Caki2 (cell line): Measurements from ENCODE around the gene FAM168B. TPM values are rescaled to one million over a fixed set of nuclear protein-coding genes. Genes with fewer than 3 reads are reported as not detected.
"Not testable (repeated sequence)": the region's sequence is repeated elsewhere in the genome, so short reads cannot be mapped to it uniquely, and the experiment has no call there.

Experiments used
- DNase-seq: peaks from one replicate; pipeline ENCODE4 v3.0.0-alpha.2; 2015; ENCODE audit warnings: low read depth
- in situ Hi-C: cut with HindIII; loops from 2 replicates; pipeline ENCODE4 v1.10.0; 2016; ENCODE audit warnings: low sequenced_read_pairs, low pct_unique_long_range_greater_than_20kb, mixed read lengths
- total RNA-seq: library from RNA; depleted of rRNA; stranded (reverse); fragments of >200 nt; shearing (Covaris generic); gene quantifications from 2 replicates; pipeline ENCODE4 v1.2.3, GENCODE V29; 2014; ENCODE audit warnings: low replicate concordance

FAM168B gene
- total RNA-seq, 1 experiment from 2014 or later = 108 TPM

- in situ Hi-C loops = no loop called here
- peak; percentile 85 for DNase-seq
These were observed 12.1 kb upstream of the FAM168B start, which contains the start of gene PLEKHB2 for GRCh38 chr2:131105156-131105949. TSS of gene PLEKHB2 (plus strand) at chr2:131105336. CDS start at chr2:131120942, 15,606 bp downstream.

- in situ Hi-C loops = no loop called here
These were observed 11.4 kb upstream of the FAM168B start for GRCh38 chr2:131104487-131105155.

GRCh38 chr2:131103165-131103564, 9.9 kb upstream of the FAM168B start:
- in situ Hi-C loops = no loop called here
- DNase-seq = no peak

More at GRCh38 chr2:131104487-131105155, 11.4 kb upstream of the FAM168B start:
- DNase-seq = peak; percentile 75

GRCh38 chr2:131094463-131095281, 1.4 kb upstream of the FAM168B start:
- in situ Hi-C loops = no loop called here
- DNase-seq = peak; percentile 46

- in situ Hi-C loops = no loop called here
These were observed 619 bp upstream of the FAM168B start for GRCh38 chr2:131093696-131094462.

GRCh38 chr2:131092458-131093005, 728 bp downstream of the FAM168B start:
- in situ Hi-C loops = no loop called here

More at GRCh38 chr2:131093696-131094462, 619 bp upstream of the FAM168B start:
- DNase-seq = peak; percentile 8

GRCh38 chr2:131085646-131086045, 7.6 kb downstream of the FAM168B start:
- in situ Hi-C loops = no loop called here
- DNase-seq = no peak

More at GRCh38 chr2:131092458-131093005, 728 bp downstream of the FAM168B start:
- no peak for DNase-seq

- in situ Hi-C loops = no loop called here
- DNase-seq = no peak
These were observed 12.1 kb downstream of the FAM168B start for GRCh38 chr2:131081190-131081589.

- in situ Hi-C loops, DNase-seq: not testable (repeated sequence)
These were observed 13.3 kb downstream of the FAM168B start for GRCh38 chr2:131079931-131080330.

- in situ Hi-C loops = no loop called here
- no peak for DNase-seq
These were observed 15.3 kb downstream of the FAM168B start for GRCh38 chr2:131077966-131078365.

- DNase-seq = no peak
- in situ Hi-C loops = no loop called here
These were observed 15.9 kb downstream of the FAM168B start for GRCh38 chr2:131077182-131077846.

- in situ Hi-C loops = no loop called here
- DNase-seq = no peak
These were observed 16.6 kb downstream of the FAM168B start for GRCh38 chr2:131076707-131077106.

GRCh38 chr2:131075578-131075977, 17.7 kb downstream of the FAM168B start:
- in situ Hi-C loops, DNase-seq: not testable (repeated sequence)

GRCh38 chr2:131068172-131068571, 25.1 kb downstream of the FAM168B start:
- DNase-seq, in situ Hi-C loops: not testable (repeated sequence)

- no peak for DNase-seq
These were observed 25.7 kb downstream of the FAM168B start for GRCh38 chr2:131067465-131068125.

GRCh38 chr2:131064589-131065512, 28.4 kb downstream of the FAM168B start:
- DNase-seq = no peak
- in situ Hi-C loops = no loop called here

More at GRCh38 chr2:131067465-131068125, 25.7 kb downstream of the FAM168B start:
- in situ Hi-C loops = no loop called here
